Measurements from ENCODE around the gene SUMO3. TPM values are rescaled to one million over a fixed set of nuclear protein-coding genes. Genes with fewer than 3 reads are reported as not detected.

Gene SUMO3
- total and polyA plus RNA-seq, 10 of the 15 experiments (the other 5 are each of a cell fraction or from before 2014, with no cell fraction given) = 14.3 to 164 (median 89.9) TPM

- Histone ChIP-seq H3K79me2 (ENCODE audit: control insufficient read depth, insufficient read depth, low read length) (peaks cover 2% of the 10 kb centered on the region; the same call in 1 of the 2 replicates), H2AFZ (ENCODE audit: control insufficient read depth, low read depth, low read length) (no peak overlapping the region), H3K9me3 (replicated peaks; ENCODE audit: control insufficient read depth, insufficient read depth, low read length) (no peaks in the 10 kb centered on the region), H3K27me3 (replicated peaks in 1 of 2; ENCODE audit: control insufficient read depth in 2 of 2, insufficient read depth in 2 of 2, low read length in 1 of 2) (no peaks in the 10 kb centered on the region), H3K4me1 (ENCODE audit: control insufficient read depth, insufficient read depth, low read length) (no peaks in the 10 kb centered on the region), H3K9ac (ENCODE audit: control insufficient read depth, insufficient read depth, low read length) (no peak overlapping the region), H3K27ac (ENCODE audit: control insufficient read depth, insufficient read depth) (no peak overlapping the region), H4K20me1 (ENCODE audit: control insufficient read depth, insufficient read depth) (no peaks in the 10 kb centered on the region; the same call in none of the 2 replicates), H3K4me2 (ENCODE audit: control insufficient read depth, insufficient read depth) (no peak overlapping the region), H3K36me3 (ENCODE audit: control insufficient read depth in 2 of 2, insufficient read depth in 2 of 2, low read length in 1 of 2) (peaks cover 12 to 21% of the 10 kb centered on the region in 2 experiments), H3K4me3 (no peak overlapping the region)
- in situ Hi-C loops (cut with MboI) = no loop called here
- POLR2A ChIA-PET = interaction anchor here (0.9 kb wide), 1 partner anchor 51 kb away, joined by 3 read pairs; no protein-coding TSS in a partner anchor
- 96% methylated on average over 7 of the region's 7 CpGs for WGBS (ENCODE audit: insufficient coverage, insufficient replicate concordance, low lambda C conversion rate, missing lambda C conversion rate)
- no TSS peak for BruUV-seq (replicated peaks)
- intact Hi-C loops (cut with micrococcal nuclease; ENCODE audit: unreplicated experiment) = no loop called here
- SMC1A ChIA-PET (ENCODE audit: uncharacterized antibody, unreplicated experiment) = no interaction called here
- no peak for FAIRE-seq
- ATAC-seq = no peak
- RAD21 ChIA-PET (ENCODE audit: unreplicated experiment) = no interaction called here
- DNase-seq (ENCODE audit: low read depth, low spot score) = no peak
- CTCF ChIA-PET = no interaction called here
- no peak for TF ChIP-seq MLLT1 (IDR thresholded peaks at IDR 0.05)
- TF ChIP-seq ATF2 (IDR thresholded peaks at IDR 0.05; ENCODE audit: low read length) = no peak
- TF ChIP-seq RAD51 (IDR thresholded peaks at IDR 0.05) = no peak
- no peak for TF ChIP-seq FOS (IDR thresholded peaks at IDR 0.05; ENCODE audit: borderline replicate concordance, extremely low read depth, insufficient read length)
- no peak for TF ChIP-seq IRF5 (IDR thresholded peaks at IDR 0.05; ENCODE audit: borderline replicate concordance)
- TF ChIP-seq NRF1 (conservative IDR thresholded peaks at IDR 0.05; ENCODE audit: low read depth, low read length) = no peak
- TF ChIP-seq LARP7 (IDR thresholded peaks at IDR 0.05) = no peak
- no peak for TF ChIP-seq BCLAF1 (IDR thresholded peaks at IDR 0.05)
- no peak for TF ChIP-seq PKNOX1 (IDR thresholded peaks at IDR 0.05)
- no peak for TF ChIP-seq TCF7 (IDR thresholded peaks at IDR 0.05; ENCODE audit: borderline replicate concordance)
- TF ChIP-seq ZBTB4 (CRISPR knock-in tag; IDR thresholded peaks at IDR 0.05) = no peak
- TF ChIP-seq SMC3 (IDR thresholded peaks at IDR 0.05; ENCODE audit: borderline replicate concordance, low read length) = no peak
Measured at GRCh38 chr21:44780137-44780502, 37.7 kb downstream of the SUMO3 start.
